K562 (cell line): Measurements from ENCODE around the gene TIGD4. TPM values are rescaled to one million over a fixed set of nuclear protein-coding genes. Genes with fewer than 3 reads are reported as not detected.

Source experiments
- FOXK1 ChIP-seq: sonication (generic); formaldehyde crosslinking; IDR thresholded peaks from 2 replicates; pipeline ENCODE4 v1.8.0; 2022; ENCODE audit warnings: missing genetic modification reagents, mild to moderate bottlenecking, borderline replicate concordance
- OTX1 ChIP-seq: fragments of 450-650 bp; formaldehyde crosslinking; IDR thresholded peaks from 2 replicates; pipeline ENCODE4 v1.4.0; 2022; ENCODE audit warnings: mild to moderate bottlenecking
- ZNF79 ChIP-seq: fragments of 250-450 bp; sonication (Bioruptor Pico); IDR thresholded peaks from 2 replicates; pipeline ENCODE4 v1.4.0; 2020; ENCODE audit warnings: low read depth, mild to moderate bottlenecking, moderate library complexity
- polyA plus RNA-seq, 8 experiments: library from polyadenylated mRNA; depleted of rRNA in 4 of 8; stranded (reverse) in 5 of 8; unstranded in 3 of 8; fragments of >200 nt; fragmentation: Nextera tagmentation in 2 of 8; fragmentation: Illumina TruSeq in 1 of 8; extraction: Ambion mirVana in 2 of 8; extraction: Trizol in 1 of 8; gene quantifications; 2 replicates each; pipeline versions ENCODE4 v1.2.1 to v1.2.3, GENCODE V29; 2011 to 2014; ENCODE audit warnings: inconsistent platforms in 1 of 8, missing spikeins in 1 of 8
- total RNA-seq, 7 experiments: library from RNA; depleted of rRNA in 6 of 7; stranded (reverse); fragments of >200 nt in 6 of 7; fragmentation: Illumina TruSeq in 2 of 7; extraction: Trizol in 2 of 7; gene quantifications; 2 replicates each; pipeline versions ENCODE4 v1.2.1 to v1.2.3, GENCODE V29; 2011 to 2021; ENCODE audit warnings: low replicate concordance in 1 of 7
- TF ChIP-seq, protein P1 (sequence below): fragments of 250-450 bp; sonication (Bioruptor Pico); IDR thresholded peaks from 2 replicates; pipeline ENCODE4 v1.5.0; 2020; ENCODE audit warnings: mild to moderate bottlenecking, borderline replicate concordance
- TF ChIP-seq, protein P2 (sequence below): IDR thresholded peaks from 2 replicates; pipeline ENCODE4 v1.6.1; 2016; ENCODE audit warnings: missing genetic modification characterization, missing compliant biosample characterization

TIGD4 gene
- total and polyA plus RNA-seq, 9 of the 15 experiments (the other 6 are each of a cell fraction or from before 2014, with no cell fraction given), result 0.07 to 0.28 (median 0.18) TPM

DNA sequence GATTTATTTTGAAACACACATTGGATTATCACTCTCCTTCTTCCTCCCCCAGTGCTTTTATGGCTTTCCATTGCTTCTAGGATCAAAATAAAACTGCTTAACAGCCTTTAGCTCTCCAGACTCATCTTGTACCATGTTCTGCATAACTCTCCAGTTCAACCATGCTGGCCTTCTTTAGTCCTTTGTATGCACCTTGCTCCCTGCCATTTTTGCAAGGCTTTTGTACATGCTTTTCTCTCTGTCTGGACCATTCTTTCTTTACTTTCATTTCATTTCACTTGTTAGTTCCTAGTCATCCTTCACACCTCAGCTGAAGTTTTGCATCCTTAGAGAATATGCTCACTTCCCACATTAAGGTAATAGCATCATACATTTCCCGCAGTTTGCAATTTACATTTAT lies 7.1 kb upstream of the TIGD4 start (continued):
- TF ChIP-seq, protein P1, sequence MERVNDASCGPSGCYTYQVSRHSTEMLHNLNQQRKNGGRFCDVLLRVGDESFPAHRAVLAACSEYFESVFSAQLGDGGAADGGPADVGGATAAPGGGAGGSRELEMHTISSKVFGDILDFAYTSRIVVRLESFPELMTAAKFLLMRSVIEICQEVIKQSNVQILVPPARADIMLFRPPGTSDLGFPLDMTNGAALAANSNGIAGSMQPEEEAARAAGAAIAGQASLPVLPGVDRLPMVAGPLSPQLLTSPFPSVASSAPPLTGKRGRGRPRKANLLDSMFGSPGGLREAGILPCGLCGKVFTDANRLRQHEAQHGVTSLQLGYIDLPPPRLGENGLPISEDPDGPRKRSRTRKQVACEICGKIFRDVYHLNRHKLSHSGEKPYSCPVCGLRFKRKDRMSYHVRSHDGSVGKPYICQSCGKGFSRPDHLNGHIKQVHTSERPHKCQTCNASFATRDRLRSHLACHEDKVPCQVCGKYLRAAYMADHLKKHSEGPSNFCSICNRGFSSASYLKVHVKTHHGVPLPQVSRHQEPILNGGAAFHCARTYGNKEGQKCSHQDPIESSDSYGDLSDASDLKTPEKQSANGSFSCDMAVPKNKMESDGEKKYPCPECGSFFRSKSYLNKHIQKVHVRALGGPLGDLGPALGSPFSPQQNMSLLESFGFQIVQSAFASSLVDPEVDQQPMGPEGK (CRISPR knock-in tag), result no peak
- TF ChIP-seq ZNF79 (CRISPR knock-in tag) (no peak), FOXK1 (CRISPR knock-in tag) (no peak), OTX1 (CRISPR knock-in tag) (no peak)
- TF ChIP-seq, protein P2, sequence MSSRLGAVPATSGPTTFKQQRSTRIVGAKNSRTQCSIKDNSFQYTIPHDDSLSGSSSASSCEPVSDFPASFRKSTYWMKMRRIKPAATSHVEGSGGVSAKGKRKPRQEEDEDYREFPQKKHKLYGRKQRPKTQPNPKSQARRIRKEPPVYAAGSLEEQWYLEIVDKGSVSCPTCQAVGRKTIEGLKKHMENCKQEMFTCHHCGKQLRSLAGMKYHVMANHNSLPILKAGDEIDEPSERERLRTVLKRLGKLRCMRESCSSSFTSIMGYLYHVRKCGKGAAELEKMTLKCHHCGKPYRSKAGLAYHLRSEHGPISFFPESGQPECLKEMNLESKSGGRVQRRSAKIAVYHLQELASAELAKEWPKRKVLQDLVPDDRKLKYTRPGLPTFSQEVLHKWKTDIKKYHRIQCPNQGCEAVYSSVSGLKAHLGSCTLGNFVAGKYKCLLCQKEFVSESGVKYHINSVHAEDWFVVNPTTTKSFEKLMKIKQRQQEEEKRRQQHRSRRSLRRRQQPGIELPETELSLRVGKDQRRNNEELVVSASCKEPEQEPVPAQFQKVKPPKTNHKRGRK, result no peak
